Pulmonary artery endothelial cell (primary cell): ENCODE measurements around the gene NUCKS1. TPM values are rescaled to one million over a fixed set of nuclear protein-coding genes. Genes with fewer than 3 reads are reported as not detected.

ENCODE experiments used
- DNase-seq: peaks from one replicate; pipeline ENCODE4 v3.0.0-alpha.2; 2011; ENCODE audit warnings: low read depth, low spot score
- total RNA-seq: library from RNA; depleted of rRNA; stranded (reverse); fragments of >200 nt; gene quantifications from 2 replicates; pipeline ENCODE4 v1.2.3, GENCODE V29; 2014

Gene NUCKS1, protein sequence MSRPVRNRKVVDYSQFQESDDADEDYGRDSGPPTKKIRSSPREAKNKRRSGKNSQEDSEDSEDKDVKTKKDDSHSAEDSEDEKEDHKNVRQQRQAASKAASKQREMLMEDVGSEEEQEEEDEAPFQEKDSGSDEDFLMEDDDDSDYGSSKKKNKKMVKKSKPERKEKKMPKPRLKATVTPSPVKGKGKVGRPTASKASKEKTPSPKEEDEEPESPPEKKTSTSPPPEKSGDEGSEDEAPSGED
- 162 and 182 TPM in 2 replicates for total RNA-seq

DNA sequence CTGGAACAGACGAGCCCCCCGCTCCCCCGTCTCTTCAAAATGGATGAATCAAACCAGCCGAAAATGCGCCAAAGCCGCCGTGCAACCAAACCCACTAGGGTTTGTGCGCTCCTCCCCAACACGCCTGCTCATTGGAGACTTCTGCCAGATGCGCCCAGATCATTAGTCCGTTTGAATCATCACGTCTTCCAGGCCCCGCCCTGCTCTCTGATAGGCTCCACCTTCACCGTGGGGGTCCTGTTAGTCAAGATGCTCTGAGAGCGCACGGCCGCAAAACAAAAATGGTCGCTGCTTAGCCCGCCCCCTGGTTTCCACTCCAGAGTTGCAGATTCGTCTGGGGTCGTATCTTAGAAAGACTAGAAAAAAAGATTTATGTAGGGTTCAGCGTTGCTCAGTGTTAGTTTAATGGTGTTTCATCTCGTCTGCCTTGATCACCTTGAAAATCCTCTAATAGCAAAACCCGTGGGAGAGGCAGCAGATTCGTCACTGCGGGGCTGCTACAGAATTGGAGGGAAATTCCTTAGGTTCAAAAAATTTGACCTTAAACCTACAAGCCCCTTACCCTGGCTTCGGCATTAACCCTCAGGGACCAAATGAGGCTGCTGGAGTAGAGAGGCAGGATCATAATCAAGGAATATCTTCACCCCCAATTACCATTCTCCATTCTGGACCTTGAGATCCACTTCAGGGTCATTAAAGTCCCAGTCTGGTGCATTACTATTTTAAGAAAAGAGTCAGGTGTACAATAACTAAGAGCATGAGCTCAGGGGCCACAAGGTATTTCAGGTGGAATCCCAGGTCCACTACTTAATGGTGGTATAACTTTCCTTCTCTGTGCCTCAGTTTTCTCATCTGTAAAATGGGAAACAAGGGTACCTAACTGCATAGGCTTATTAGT is at the start of gene NUCKS1:
NUCKS1 (minus strand) TSS at position 45 of the 898 bp plus-strand sequence. CDS start 209 bp downstream, outside the sequence.
- peak; percentile 99 for DNase-seq

DNA sequence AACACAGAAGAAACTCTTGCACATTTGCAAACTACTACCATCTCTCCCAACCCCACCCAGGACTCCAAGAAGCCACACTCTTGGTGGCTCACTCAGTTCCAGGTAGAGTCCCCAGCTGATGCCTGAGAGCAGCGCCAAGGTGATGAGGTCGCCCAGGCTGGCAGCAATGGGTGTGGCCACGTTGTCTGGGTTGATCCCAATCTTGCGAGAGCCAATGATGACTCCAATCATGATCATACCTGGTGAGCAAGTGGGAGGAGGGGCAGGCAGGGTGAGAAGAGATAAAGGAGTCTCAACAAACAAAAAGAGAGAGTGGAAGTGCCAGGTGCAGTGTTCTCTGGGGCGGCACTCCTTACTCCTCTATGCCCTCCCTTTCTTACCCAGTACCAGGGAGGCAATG is 48.6 kb upstream of the NUCKS1 start:
- DNase-seq, result no peak

- DNase-seq, result no peak
Observed at GRCh38 chr1:205797168-205797567, 47.2 kb upstream of the NUCKS1 start.

DNA sequence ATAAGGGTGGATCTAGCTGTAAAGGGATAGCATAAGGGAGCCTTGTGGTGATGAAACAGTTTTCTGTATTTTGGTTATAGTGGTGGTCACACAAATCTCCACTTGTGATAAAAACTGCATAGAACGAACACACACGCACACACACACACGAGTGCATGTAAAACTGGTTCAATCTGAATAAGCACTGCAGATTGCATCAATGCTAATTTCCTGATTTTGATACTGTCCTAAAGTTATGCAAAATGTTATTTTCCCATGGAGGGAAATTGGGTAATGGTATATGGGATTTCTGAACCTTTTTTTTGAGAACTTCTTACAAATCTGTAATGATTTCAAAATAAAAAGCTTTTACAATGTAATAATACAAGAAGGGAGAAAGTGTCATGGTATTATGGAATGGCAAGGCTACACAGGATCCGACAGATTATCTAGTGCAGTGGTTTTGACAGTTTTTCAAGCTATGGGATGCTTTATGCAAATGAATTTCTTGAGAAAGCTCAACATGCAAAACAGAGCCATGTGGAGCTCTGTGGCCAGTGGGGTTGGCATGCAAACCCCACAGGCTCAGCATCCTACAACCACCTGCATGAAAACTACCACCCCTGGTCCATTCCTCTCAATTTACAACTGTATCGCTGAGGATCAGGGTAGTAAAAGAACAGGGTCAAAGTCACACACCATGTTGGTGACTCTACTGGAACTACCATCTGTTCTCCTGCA is 44.2 kb upstream of the NUCKS1 start:
- no peak for DNase-seq

GRCh38 chr1:205792961-205793673 is 43.1 kb upstream of the NUCKS1 start:
- no peak for DNase-seq

DNA sequence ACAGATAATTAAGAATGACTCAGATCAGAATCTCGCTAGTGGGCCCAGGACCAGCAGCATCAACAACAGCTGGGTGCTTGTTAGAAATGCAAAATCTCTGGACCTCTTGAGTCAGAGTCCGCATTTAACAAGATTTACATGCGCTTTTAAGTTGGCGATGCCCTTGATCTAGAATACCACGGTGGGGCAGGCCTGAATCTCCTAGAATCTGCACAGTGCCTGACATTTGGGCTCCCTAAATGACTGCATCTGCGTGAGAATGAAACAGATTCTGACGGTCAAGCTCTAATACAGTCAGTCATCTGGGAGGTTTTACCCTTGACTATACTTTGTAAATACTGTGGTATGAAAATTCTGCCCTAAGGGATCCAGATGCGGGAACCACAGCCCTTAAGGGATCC is 42.5 kb upstream of the NUCKS1 start:
- DNase-seq, result no peak

DNA sequence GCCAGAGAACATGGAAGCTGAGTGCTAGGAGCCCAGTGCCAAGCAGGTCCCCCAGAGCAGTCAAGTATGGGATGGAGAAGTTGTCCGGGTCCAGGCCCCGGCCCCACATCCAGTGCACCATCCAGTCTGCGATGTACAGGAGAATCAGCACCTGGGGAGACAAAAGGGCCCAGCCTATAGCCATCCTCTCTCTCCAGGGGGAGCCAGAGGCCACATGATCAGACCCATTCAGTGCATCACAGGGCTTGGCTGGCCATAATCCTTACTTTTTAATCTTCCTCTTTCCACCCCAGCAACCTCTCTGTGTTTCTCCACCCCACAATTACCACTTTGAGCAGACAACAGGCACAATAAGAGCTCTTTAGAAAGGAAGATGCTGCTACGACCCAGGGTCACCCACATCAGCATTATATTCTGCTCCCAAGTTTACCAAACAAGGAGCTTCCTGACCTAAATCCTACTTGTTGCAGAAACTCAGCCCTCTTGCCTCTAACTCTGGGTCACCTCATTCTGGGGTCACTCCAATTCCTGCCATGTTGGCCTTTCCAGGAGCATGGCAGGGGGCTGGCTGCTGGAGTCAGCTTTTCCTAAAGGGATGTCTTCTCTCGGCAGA is 41.7 kb upstream of the NUCKS1 start:
- no peak for DNase-seq

DNA sequence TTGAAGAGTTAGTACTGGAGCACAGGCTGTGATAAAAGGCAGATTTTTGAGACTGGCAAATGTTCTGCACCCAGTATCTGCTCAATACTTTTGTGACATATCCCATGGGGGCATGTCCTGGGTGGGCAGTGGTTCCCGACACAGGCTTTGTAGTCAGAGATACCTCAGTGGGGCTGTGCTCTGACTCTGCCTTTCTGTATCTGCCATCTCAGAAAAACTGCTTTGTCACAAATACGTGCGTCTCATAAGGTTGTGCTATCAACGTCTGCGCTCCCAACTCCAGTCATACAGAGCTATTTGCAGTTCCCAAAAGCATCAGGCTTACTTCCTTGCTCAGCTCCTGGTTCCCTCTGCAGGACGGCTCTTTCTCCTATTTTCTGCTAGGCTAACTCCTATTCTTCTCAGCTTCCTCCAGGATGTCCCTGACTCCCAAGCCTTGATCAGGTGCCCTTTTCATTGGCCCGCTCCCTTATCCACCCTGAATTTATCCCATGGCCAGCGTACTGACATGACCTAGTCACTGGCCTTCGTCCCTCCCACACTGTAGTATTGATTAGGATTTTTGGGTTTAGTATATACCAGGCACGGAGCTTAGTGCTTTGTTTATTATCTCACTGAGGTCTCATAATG is 37.4 kb upstream of the NUCKS1 start:
- DNase-seq, result no peak

GRCh38 chr1:205786601-205787000 is 36.6 kb upstream of the NUCKS1 start:
- DNase-seq, result no peak

DNA sequence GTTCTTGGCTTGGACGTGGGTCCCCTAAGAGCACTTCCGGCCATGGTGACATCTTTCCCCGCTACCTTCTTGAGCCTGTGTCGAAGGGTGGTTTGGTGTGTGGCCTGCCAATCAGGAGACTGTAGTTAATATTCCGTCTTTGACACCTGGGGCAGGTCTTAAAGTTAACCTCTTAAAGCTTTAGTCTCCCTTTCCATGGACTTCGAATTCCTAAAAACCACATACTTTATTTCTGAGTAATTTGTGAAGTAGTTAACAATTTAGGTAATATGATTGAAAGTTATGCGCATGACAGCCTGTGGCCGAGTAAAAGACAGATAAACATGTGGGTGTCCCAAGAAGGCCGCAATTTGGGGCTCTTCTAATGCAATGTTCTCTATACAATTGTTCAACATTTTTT is 35.5 kb upstream of the NUCKS1 start:
- DNase-seq, result no peak

GRCh38 chr1:205783904-205784303 is 33.9 kb upstream of the NUCKS1 start:
- no peak for DNase-seq

DNA sequence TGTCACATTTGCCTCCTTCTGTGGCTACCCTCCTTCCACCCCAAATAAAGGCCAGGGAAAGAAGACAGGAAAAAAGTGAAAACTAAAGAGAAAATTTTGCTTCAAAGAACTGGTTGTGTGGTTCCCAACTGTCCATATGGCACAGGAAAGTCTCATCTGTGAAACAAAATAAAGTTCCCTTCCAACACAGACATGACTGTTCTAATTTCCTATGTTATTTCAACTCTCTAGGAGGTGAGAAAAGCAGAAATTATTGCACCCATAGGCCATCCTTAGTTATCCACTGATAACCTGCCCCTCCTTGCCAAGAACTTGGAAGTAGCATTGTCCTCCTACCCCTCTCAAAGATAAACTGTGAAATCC is 33.4 kb upstream of the NUCKS1 start:
- DNase-seq, result no peak

- DNase-seq, result no peak
Observed at GRCh38 chr1:205782627-205783432, 32.8 kb upstream of the NUCKS1 start.

GRCh38 chr1:205780335-205780734 is 30.4 kb upstream of the NUCKS1 start:
- DNase-seq, result no peak

DNA sequence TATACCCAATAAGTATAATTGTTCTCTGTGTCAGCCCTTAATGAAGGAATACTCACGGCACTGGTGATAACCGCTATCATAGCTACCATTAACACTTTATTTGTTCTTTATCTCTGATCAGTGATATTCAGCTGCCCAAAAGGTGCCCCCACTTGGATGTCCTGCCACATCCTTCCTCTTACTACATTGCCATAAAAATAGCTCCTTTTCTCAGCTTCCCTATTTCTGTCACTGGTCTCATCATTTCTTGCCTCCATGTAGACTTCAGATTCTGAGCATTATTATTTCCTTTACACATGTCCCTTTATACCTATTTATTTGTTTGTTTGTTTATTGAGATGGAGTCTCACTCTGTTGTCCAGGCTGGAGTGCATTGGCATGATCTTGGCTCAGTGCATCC is 28.0 kb upstream of the NUCKS1 start:
- no peak for DNase-seq

DNA sequence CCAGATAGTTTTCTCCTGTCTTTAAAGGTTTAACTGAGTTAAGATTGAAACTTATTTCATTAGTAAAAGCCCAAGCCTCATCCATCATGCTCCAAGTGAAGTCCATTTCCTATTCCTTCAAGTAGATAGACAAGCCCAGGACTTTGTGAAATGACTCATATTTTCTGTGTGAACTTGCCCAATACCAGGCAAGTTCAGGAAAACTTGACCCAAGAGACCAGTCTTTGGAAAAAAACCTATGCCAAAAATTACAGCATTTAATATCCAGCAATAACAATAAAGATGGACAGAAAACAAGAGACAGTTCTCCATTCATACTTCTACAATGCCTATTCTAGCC is 25.7 kb upstream of the NUCKS1 start:
- DNase-seq, result peak; percentile 49

GRCh38 chr1:205775015-205775716 is 25.2 kb upstream of the NUCKS1 start, which contains the start of gene RAB29:
Gene RAB29, minus strand, starts transcription at chr1:205775482. Its CDS starts 526 bp downstream, at chr1:205774956.
- DNase-seq, result peak; percentile 43

DNA sequence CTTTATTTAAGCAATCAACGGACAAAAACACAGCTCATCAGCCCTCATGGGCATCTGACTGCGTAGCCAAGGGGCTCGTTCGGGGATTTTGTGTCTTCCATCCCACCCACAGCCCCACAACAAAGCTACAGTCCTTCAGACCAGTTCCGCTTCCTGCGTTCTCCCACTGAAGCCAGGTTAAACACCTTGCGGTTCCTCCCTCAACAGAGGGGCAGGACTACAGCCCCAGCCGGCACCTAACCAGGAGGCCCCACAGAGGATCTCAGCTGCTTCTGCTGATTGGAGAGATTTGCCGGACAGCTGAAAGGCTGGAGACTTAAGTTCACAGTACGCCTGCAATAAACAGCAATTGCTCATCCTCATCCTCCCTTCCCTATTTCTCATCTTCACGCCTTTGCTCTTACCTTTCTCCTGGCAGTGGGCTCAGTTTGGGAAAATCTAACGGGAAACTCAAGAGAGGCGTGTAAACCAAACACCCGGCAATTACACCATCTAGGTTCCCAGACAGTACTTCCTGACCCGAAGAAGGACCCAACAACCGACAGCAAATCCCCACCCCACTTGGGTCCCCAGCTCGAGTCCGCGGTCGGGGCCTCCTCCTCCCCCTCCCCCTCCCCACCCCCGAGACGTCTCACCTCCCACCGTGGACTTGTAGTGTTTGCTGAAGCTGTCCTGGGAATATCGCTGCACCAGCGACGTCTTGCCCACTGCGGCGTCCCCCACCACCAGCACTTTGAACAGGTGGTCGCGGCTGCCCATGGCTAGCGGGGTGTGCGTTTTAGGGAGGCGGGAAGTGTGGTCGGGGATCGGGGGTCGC is 24.4 kb upstream of the NUCKS1 start:
- DNase-seq, result no peak
